Trophoblast cell (in vitro differentiated cells and primary cell): ENCODE results near the gene ESX1. TPM values are rescaled to one million over a fixed set of nuclear protein-coding genes. Genes with fewer than 3 reads are reported as not detected.

Source experiments
- DNase-seq, 2 donors: peaks; one replicate each; pipeline ENCODE4 v3.0.0-alpha.2; 2016
- H2AFZ ChIP-seq: 2 replicates; pipeline ENCODE4 v1.6.1; 2013; ENCODE audit warnings: low read length, moderate library complexity, mild to moderate bottlenecking; ENCODE audit not compliant: insufficient read depth, poor library complexity
- H2AK5ac ChIP-seq: 2 replicates; pipeline ENCODE4 v1.6.1; 2013; ENCODE audit warnings: mild to moderate bottlenecking, low read length
- H2BK120ac ChIP-seq: 2 replicates; pipeline ENCODE4 v1.6.1; 2013; ENCODE audit warnings: low read length, mild to moderate bottlenecking, moderate library complexity; ENCODE audit not compliant: insufficient read depth, poor library complexity
- H2BK12ac ChIP-seq: 2 replicates; pipeline ENCODE4 v1.6.1; 2013; ENCODE audit warnings: mild to moderate bottlenecking, low read length, moderate library complexity
- H2BK5ac ChIP-seq: 2 replicates; pipeline ENCODE4 v1.6.1; 2013; ENCODE audit warnings: low read length, low read depth, moderate library complexity, mild to moderate bottlenecking; ENCODE audit not compliant: poor library complexity
- H3K14ac ChIP-seq: 2 replicates; pipeline ENCODE4 v1.6.1; 2013; ENCODE audit warnings: mild to moderate bottlenecking, low read length
- H3K18ac ChIP-seq: 2 replicates; pipeline ENCODE4 v1.6.1; 2013; ENCODE audit warnings: mild to moderate bottlenecking, low read length
- H3K23ac ChIP-seq: 2 replicates; pipeline ENCODE4 v1.6.1; 2013; ENCODE audit warnings: low read length
- H3K27ac ChIP-seq: 2 replicates; pipeline ENCODE4 v1.5.1; 2013; ENCODE audit warnings: low read depth, mild to moderate bottlenecking, inconsistent platforms, low read length, moderate library complexity
- H3K27me3 ChIP-seq: 2 replicates; pipeline ENCODE4 v1.6.1; 2013; ENCODE audit warnings: inconsistent platforms, mild to moderate bottlenecking, low read length, moderate library complexity; ENCODE audit not compliant: insufficient read depth
- H3K36me3 ChIP-seq, 2 experiments: 1 replicate in 1 of 2; 2 replicates in 1 of 2; pipeline ENCODE4 v1.6.1; 2013; ENCODE audit warnings: low read length in 2 of 2, mild to moderate bottlenecking in 2 of 2, moderate library complexity in 1 of 2; ENCODE audit not compliant: insufficient read depth in 2 of 2, control insufficient read depth in 1 of 2
- H3K4ac ChIP-seq: 2 replicates; pipeline ENCODE4 v1.6.1; 2013; ENCODE audit warnings: low read depth, mild to moderate bottlenecking, low read length, moderate library complexity
- H3K4me1 ChIP-seq, 2 experiments: 1 replicate in 1 of 2; 2 replicates in 1 of 2; pipeline ENCODE4 v1.6.1; 2013; ENCODE audit warnings: low read length in 2 of 2, mild to moderate bottlenecking in 2 of 2, moderate library complexity in 1 of 2; ENCODE audit not compliant: insufficient read depth in 2 of 2, control insufficient read depth in 1 of 2
- H3K4me2 ChIP-seq: 2 replicates; pipeline ENCODE4 v1.6.1; 2013; ENCODE audit warnings: inconsistent platforms, mild to moderate bottlenecking, low read length, moderate library complexity
- H3K4me3 ChIP-seq: 2 replicates; pipeline ENCODE4 v1.5.1; 2013; ENCODE audit warnings: mild to moderate bottlenecking, low read depth, low read length, inconsistent platforms
- H3K79me1 ChIP-seq: one replicate; pipeline ENCODE4 v1.6.1; 2013; ENCODE audit warnings: low read length
- H3K79me2 ChIP-seq: 2 replicates; pipeline ENCODE4 v1.6.1; 2013; ENCODE audit warnings: low read length, mild to moderate bottlenecking; ENCODE audit not compliant: control insufficient read depth, insufficient read depth, poor library complexity
- H3K9ac ChIP-seq: 2 replicates; pipeline ENCODE4 v1.6.1; 2013; ENCODE audit warnings: mild to moderate bottlenecking, low read length
- H3K9me3 ChIP-seq: 2 replicates; pipeline ENCODE4 v1.6.1; 2013; ENCODE audit warnings: low read depth, mild to moderate bottlenecking, control low read depth, inconsistent platforms, low read length; ENCODE audit not compliant: insufficient read depth
- H4K12ac ChIP-seq: 2 replicates; pipeline ENCODE4 v1.6.1; 2013; ENCODE audit warnings: low read depth, mild to moderate bottlenecking, low read length, moderate library complexity
- H4K8ac ChIP-seq: 2 replicates; pipeline ENCODE4 v1.6.1; 2013; ENCODE audit warnings: low read depth, mild to moderate bottlenecking, low read length, moderate library complexity
- H4K91ac ChIP-seq: one replicate; pipeline ENCODE4 v1.6.1; 2013; ENCODE audit warnings: low read depth, mild to moderate bottlenecking, low read length, moderate library complexity
- WGBS: extraction: QIAGEN DNeasy Blood & Tissue Kit; methylation state at CpG from one replicate; pipeline ENCODE4 v1.1.7; 2013; ENCODE audit warnings: missing lambda C conversion rate; ENCODE audit not compliant: insufficient read length, insufficient coverage; ENCODE audit errors: extremely low coverage; 5-methylcytosine and 5-hydroxymethylcytosine counted together
- polyA plus RNA-seq: library from polyadenylated mRNA; stranded (reverse); fragments of 200-250 nt; gene quantifications from 2 replicates; pipeline ENCODE4 v1.2.3, GENCODE V29; 2013

ESX1 gene
- polyA plus RNA-seq, result not detected in 2 replicates

- no CpG with 5 or more reads among the region's 56 CpGs for WGBS
- Histone ChIP-seq H3K36me3 (no peaks in the 10 kb centered on the region), H3K14ac (no peak within 1 kb of the TSS), H3K4me1 (no peaks in the 10 kb centered on the region), H2BK12ac (no peak within 1 kb of the TSS), H3K23ac (no peak within 1 kb of the TSS), H3K9ac (no peak within 1 kb of the TSS), H3K27ac (no peak within 1 kb of the TSS), H3K79me2 (no peaks in the 10 kb centered on the region), H4K91ac (no peak within 1 kb of the TSS), H3K9me3 (no peaks in the 10 kb centered on the region), H3K4me3 (no peak within 1 kb of the TSS), H2BK120ac (no peak within 1 kb of the TSS), H2AFZ (no peak within 1 kb of the TSS), H3K27me3 (peaks cover 19% of the 10 kb centered on the region), H4K8ac (no peak within 1 kb of the TSS), H2BK5ac (no peak within 1 kb of the TSS), H3K18ac (no peak within 1 kb of the TSS), H4K12ac (no peak within 1 kb of the TSS), H2AK5ac (no peak within 1 kb of the TSS), H3K4ac (no peak within 1 kb of the TSS), H3K4me2 (peak within 1 kb of the TSS; percentile 50), H3K79me1 (no peaks in the 10 kb centered on the region)
- peak in 1 of 2 donors; percentile 26 for DNase-seq
Observed at GRCh38 chrX:104254442-104255115, at the start of gene ESX1. ESX1 (minus strand) TSS chrX:104254933; CDS start chrX:104254849, 84 bp downstream.

- Histone ChIP-seq H4K91ac (no peak overlapping the region), H3K27me3 (no peaks in the 10 kb centered on the region), H3K9ac (no peak overlapping the region), H2BK12ac (no peak overlapping the region), H3K23ac (no peak overlapping the region), H3K4me1 (no peaks in the 10 kb centered on the region), H2BK5ac (no peak overlapping the region), H3K79me2 (no peaks in the 10 kb centered on the region), H3K27ac (no peak overlapping the region), H2AFZ (no peak overlapping the region), H3K4me2 (no peak overlapping the region), H3K18ac (no peak overlapping the region), H3K9me3 (no peaks in the 10 kb centered on the region), H4K12ac (no peak overlapping the region), H4K8ac (no peak overlapping the region), H3K14ac (no peak overlapping the region), H2AK5ac (no peak overlapping the region), H3K79me1 (no peaks in the 10 kb centered on the region), H3K4ac (no peak overlapping the region), H3K4me3 (no peak overlapping the region), H2BK120ac (no peak overlapping the region), H3K36me3 (no peaks in the 10 kb centered on the region)
- no peak for DNase-seq
- no CpG with 5 or more reads among the region's 1 CpG for WGBS
Observed at GRCh38 chrX:104295636-104296035, 40.9 kb upstream of the ESX1 start.

GRCh38 chrX:104288961-104289360 lies 34.2 kb upstream of the ESX1 start:
- Histone ChIP-seq H4K12ac (no peak overlapping the region), H3K4me3 (no peak overlapping the region), H3K9me3 (no peaks in the 10 kb centered on the region), H3K79me2 (no peaks in the 10 kb centered on the region), H3K79me1 (no peaks in the 10 kb centered on the region), H2BK12ac (no peak overlapping the region), H3K4me1 (peaks cover 0 to 4% of the 10 kb centered on the region in 2 experiments), H3K14ac (no peak overlapping the region), H2BK5ac (no peak overlapping the region), H4K91ac (no peak overlapping the region), H3K27ac (no peak overlapping the region), H3K23ac (no peak overlapping the region), H4K8ac (no peak overlapping the region), H3K18ac (no peak overlapping the region), H2AFZ (no peak overlapping the region), H3K4ac (no peak overlapping the region), H3K4me2 (no peak overlapping the region), H2BK120ac (no peak overlapping the region), H3K36me3 (no peaks in the 10 kb centered on the region), H3K27me3 (no peaks in the 10 kb centered on the region), H2AK5ac (no peak overlapping the region), H3K9ac (no peak overlapping the region)
- DNase-seq, result no peak
- WGBS, result no CpG with 5 or more reads among the region's 4 CpGs

GRCh38 chrX:104288269-104288668 lies 33.5 kb upstream of the ESX1 start:
- H2AK5ac ChIP-seq, result no peak overlapping the region
- DNase-seq, result no peak
- H3K27me3 ChIP-seq, result no peaks in the 10 kb centered on the region
- no peaks in the 10 kb centered on the region for H3K9me3 ChIP-seq
- H3K4me1 ChIP-seq, result peaks cover 0 to 4% of the 10 kb centered on the region in 2 experiments
- no peak overlapping the region for H2BK120ac ChIP-seq
- no peak overlapping the region for H3K4ac ChIP-seq
- no peak overlapping the region for H3K27ac ChIP-seq
- no peak overlapping the region for H4K91ac ChIP-seq
- no peak overlapping the region for H3K4me2 ChIP-seq
- no peak overlapping the region for H3K18ac ChIP-seq
- H2AFZ ChIP-seq, result no peak overlapping the region
- H3K23ac ChIP-seq, result no peak overlapping the region
- no peaks in the 10 kb centered on the region for H3K79me1 ChIP-seq
- no peak overlapping the region for H3K9ac ChIP-seq
- WGBS, result no CpG with 5 or more reads among the region's 5 CpGs
- H2BK5ac ChIP-seq, result no peak overlapping the region
- no peaks in the 10 kb centered on the region for H3K79me2 ChIP-seq
- no peak overlapping the region for H3K4me3 ChIP-seq
- H2BK12ac ChIP-seq, result no peak overlapping the region
- no peak overlapping the region for H4K8ac ChIP-seq
- H4K12ac ChIP-seq, result no peak overlapping the region
- H3K14ac ChIP-seq, result no peak overlapping the region
- no peaks in the 10 kb centered on the region for H3K36me3 ChIP-seq
